ENCODE measurements around the gene SUCLA2.
"Not testable (repeated sequence)": the region's sequence is repeated elsewhere in the genome, so short reads cannot be mapped to it uniquely, and the experiment has no call there.

SUCLA2 gene

DNA sequence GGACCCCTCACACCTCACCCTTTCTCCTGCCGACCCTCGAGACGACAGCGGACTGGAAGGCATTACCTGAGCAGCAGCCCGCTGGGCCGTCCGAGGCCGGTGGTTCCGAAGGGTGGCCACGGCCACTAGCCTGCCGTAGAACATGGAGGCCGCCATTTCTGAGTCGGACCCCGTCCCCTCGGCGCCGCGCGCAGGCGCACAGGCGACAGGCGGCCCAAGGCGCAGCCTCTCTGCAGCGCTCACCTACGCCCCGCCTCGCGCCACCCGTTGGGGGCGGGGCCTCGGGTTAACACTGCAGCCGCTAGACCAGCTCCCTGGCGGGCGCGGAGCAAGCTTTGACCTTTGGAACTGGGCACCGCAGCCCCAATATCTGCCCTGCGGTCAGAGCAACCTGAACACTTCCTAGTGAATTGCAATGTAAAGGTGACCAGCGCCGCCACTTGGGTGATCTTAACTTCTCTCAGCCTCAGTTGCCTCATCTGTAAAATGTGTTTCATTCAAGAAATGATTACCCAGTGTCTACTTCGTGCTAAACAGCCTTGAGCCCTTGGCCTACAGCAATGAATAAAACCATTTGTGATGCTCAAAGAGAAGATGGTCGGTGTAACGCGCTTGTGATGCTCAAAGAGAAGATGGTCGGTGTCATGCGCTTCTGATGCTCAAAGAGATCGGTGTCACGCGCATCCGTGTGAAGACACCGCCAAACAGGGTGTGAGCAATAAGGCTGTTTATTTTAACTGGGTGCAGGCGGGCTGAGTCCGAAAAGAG is at the start of gene SUCLA2:
Gene SUCLA2, minus strand, starts transcription at position 160 of the 768 bp plus-strand sequence. Its CDS starts 4 bp downstream, at position 156.
- peak; percentile 90 to 91 for DNase-seq

DNA sequence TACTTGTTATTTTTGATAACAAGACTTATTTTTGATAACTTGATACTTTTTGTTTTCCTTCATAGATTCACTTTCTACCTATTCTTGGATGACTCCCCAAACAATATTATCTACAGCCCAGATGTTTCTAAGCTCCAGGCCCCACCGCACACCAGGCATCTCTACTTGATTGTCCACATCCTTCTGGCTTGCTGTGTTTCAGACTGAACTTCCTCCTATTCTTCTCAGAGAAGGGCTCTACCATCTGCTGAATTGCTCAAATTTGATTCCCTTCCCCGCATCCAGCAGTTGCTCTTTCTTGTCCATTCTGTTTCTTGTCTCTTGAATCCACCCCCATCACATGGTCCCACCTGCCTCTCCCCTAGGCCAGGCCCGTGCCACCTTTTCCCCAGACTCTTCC is 49.5 kb upstream of the SUCLA2 start:
- no peak for DNase-seq

DNA sequence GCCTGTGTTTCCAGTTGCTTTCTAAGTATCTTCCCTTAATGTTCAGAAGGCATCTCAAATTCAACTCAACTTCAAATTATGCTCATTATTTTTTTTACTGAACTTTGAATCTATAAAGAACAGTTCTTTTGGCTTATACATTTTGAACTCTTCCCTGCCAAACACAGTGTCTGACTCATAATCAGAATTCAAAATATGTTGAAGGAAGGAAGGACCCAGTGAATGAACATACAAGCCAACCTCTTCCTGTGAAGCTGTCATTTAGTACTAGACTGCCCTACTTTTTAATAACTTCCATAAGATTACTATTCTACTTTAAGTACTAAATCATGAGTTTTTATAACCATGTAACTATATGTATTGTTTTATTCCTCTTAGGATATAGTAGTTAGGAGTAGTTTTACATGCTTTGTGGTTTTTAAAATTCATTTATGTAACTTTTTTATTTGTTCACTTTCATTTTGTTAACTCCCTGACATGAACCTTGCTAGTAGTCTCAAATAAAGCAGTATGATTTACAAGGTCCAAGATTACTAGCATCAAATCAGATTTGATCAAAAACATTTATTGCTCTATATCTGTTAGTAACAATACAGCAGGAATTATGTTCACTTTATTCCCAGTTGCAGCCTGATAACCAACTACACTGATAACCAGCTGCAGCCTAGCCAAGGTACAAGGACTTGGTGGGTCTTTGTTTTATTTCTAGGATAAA is 42.9 kb upstream of the SUCLA2 start:
- DNase-seq, result peak in 1 of 2 donors; percentile 7

DNA sequence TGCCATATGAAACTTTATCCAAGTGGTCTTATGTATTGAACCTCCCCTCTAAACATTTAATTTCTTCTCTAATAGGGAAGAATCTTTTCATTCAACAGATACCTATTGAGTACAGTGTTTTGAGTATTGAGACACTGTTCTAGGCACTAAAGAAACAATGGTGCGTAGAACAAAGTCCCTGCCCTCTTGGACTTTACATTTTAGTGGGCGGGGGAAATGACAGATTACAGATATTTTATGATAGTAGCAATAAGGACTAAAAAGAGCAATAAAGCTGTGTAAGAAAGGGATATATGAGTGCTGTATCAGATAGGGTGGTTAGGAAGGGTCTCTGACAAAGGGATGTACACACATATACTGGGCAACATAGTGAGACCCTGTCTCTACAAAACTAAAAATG is 41.8 kb upstream of the SUCLA2 start:
- DNase-seq, result no peak

DNA sequence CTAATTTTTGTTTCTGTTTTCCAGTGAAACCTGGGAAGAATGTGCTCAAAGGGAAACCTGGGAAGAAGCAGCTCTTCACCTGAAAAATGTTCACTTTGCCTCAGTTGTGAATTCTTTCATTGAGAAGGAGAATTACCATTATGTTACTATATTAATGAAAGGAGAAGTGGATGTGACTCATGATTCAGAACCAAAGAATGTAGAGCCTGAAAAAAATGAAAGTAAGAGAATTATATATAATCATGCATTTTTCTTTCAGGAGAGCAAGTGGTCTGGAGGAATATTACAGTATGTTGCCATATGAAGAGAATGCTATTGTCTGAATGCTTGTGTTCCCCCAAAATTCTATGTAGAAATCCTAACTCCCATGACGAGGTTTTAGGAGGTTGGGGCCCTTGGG is 39.8 kb upstream of the SUCLA2 start:
- DNase-seq, result no peak

DNA sequence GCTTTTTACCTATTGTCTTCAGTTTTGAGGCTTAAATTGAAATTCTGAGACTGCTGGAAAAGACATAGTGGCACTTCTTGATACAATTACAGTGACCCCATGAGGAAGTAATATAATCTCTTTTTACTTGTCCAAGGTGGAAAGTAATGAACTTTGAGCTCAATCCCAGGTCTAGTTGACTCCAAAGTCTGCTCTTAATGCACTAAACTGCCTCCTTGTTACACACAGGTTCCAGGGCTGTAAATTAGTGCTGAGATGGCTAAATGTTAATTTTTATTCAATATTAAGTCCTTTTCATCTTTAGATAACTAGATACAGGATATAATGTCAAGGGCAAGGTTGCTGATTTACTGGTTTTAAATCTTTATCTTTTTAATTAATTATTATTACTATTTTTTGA is 39.0 kb upstream of the SUCLA2 start:
- DNase-seq, result no peak

DNA sequence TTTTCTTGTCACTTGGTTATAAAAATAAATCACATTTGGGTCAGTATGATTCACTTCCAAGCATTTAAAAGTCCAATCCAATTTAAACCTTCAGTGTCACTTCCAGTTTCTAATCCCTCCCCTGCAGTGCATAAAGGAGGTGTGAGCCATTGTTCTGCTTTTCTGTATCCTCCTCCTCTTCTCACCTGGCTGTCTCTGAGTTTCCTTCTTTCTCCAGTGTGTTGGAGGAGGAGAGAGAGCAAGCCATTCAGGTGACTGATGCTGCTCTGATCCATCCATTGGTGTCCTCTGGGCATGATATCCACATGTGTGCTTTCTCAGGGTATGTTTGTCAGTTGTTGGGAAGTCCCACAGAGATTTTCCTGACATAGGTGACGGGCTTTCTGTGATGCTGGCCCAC is 37.7 kb upstream of the SUCLA2 start:
- DNase-seq, result peak in 1 of 2 donors; percentile 1

DNA sequence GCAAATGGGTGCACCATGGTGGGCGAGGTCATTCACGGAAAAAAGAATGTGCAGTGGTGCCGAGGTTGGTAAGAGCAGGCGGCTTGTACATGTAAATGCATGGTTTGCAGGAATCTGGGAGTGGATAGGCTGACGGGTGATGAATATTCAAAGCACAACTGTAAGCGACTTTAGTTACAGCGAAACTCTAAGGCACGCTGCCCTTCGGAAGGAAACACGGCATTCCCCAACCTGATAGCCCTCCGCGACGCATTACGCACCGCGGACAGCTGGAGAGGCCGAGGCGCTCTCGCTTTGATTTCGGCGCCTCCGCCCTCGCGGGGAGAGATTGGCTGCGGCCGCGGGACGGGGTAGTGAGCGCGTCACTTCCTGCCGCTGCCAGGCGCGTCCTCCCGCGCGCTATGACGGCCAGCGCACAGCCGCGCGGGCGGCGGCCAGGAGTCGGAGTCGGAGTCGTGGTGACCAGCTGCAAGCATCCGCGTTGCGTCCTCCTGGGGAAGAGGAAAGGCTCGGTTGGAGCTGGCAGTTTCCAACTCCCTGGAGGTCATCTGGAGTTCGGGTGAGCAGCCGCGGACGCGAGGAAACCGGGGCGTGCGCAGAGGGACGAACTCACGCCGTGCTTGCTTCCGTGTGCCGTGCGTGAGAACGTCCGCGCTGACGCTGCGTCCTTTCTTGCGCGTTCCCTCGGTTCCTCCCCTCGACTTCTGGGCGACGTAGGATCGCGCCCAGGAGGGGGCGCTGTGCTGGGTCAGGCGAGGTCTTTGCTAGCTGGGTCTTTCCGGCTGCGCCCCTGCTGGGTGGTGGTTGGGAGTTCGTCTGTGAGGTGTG is 36.5 kb upstream of the SUCLA2 start, which contains the start of gene NUDT15:
Gene NUDT15, plus strand, starts transcription at position 381 of the 828 bp plus-strand sequence. Its CDS starts 21 bp downstream, at position 402.
- DNase-seq, result peak; percentile 95 to 97

DNA sequence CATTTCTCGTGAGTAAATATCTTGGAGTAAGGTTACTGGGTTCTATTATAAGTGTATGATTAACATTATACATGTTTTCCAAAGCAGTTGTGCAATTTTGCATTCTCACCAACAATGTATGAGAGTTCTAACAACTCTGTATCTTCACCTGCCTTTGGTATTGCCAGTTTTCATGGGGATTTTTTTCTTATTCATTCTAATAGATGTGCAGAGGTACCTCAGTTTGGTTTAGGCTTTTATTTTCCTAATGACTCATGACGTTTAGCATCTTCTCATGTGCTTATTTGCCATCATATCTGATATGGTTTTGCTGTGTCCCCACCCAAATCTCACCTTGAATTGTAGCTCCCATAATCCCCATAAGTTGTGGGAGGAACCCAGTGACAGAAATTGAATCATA is 28.8 kb upstream of the SUCLA2 start:
- DNase-seq, result no peak

DNA sequence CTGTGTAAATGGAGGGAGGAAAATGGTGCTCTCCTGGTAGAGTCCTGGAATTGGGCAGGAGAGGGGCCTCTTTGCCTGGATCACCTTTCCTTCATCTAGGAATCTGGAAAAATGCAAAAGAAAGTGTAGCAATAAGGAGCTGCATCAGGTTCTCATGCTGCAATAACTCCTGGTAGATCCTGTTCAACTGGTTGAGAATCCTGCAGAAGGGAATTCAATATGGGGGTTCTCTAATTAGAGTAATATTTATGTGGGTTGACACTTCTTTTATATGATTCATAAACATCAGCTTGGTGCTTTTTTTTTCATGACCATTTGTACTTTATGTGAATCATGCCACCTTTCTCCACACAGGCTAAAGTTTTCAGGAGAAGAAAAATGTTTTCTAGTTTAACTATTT is 27.0 kb upstream of the SUCLA2 start:
- no peak for DNase-seq

DNA sequence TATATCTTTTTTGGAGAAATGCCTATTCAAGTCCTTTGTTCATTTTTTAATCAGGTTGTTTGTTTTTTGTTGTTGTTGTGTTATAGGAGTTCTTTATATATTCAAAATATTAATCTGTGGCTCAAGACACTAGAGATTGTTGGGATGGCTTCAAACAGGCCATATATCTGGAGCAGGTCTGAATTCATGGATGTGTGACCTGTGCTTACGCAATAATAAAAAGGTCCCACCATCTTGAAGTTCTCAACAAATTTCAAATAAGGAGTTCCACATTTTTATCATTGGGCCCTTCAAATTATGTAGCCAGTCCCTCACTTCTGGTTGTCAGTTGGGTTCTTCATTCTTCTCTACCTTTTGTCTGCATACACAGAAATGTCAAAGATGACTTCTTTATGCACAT is 18.7 kb upstream of the SUCLA2 start:
- DNase-seq, result no peak

DNA sequence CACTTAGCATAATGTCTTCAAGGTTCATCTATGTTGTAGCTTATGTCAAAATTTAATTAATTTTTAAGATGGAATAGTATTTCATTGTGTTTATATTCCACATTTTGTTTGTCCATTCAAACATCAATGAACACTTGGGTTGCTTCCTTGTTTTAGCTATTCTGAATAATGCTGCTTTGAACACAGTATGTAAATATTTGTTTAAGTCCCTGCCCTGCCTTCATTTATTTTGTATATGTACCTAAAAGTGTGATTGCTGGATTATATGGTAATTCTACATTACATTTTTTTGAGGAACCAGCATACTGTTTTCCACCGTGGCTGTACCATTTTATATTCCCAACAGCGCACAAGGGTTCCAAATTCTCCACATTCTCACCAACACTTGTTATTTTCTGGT is 17.6 kb upstream of the SUCLA2 start:
- DNase-seq, result no peak

DNA sequence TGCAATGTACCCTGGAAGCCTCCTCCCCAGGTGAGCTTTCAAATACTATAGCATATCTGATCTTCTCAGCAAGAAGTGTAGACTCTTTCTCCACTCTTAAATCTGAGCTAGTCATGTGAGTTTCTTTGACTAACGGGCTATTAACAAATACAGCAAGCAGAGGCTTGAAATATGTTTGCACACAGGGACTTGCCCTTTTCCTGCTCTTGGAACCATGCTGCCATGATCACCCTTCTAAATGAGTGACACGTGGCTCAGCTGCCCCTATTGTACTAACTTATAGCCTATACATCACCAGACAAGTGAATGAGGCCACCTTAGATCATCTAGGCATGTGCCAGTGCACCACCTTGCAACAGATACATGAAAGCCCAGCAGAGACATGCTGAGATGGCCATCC is 13.3 kb upstream of the SUCLA2 start:
- DNase-seq, result no peak

DNA sequence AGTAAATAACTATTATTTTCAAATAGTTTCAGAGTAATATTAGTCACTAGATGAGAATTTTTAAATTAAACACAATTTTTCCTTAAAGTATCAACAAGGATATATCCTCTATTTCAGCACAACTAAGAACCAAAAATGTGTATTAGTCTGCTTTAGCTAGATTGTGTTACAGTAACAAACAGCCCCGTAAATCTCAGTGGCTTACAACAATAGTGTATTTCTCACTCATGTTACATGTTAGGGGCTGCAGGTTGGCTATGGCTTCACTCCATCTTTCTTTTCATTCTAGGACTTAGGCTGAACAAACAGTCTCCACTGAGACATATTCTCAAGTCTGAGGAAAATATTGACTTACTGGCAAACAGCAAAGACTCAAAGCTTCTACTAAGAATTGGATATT is 11.6 kb upstream of the SUCLA2 start:
- no peak for DNase-seq

DNA sequence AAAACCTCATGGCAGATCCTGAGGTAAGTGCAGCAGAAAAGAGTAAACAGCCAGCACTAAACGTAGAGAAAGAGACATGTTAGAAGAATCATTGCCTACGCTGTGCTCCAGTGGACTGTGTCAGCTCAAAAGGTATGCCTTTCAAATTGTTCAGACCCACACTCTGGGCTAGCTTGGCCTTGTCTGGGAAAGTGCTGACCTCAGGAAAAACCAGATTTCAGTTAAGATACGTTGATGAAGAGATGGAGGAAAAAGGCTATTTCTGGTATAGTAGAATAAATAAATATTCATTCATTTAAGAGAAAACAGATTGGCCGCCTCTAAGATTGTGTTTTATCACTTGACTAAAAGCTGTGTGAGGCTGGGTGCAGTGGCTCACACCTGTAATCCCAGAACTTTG is 9.6 kb upstream of the SUCLA2 start:
- DNase-seq, result no peak

DNA sequence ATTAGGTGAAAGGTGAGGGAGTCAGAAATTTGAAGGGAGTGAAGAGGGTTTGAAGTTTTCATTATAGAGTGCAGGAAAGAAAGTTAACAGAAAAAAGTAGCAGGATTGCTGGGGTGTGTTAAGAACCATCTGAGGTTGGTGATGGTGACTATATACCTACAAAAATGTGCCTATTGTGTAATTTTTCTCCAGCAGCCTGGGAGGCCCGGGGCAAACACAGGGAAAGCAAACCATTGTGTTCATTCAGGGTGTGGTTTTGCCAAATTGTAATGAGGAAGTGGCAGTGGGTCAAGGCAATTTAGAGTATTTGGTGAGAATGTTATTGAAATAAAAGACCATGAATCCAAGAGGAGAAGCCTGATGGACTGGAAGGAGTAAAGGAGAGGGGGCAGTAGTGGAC is 8.2 kb upstream of the SUCLA2 start:
- DNase-seq, result no peak

DNA sequence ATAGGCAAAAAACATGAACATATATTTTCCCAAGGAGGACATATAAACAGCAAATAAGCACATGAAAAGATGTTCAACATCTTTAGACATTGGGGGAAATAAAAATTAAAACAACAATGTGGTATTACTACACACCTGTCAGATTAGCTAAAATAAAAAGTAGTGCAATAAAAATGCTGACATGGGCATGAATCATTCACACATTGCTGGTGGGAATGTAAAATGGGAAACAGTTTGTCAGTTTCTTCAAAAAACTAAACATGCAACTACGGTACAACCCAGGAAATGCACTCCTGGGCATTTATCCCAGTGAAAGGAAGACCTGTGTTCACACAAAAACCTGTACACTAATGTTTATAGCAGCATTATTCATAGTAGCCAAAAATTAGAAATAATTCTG is 5.3 kb upstream of the SUCLA2 start:
- DNase-seq, result no peak

DNA sequence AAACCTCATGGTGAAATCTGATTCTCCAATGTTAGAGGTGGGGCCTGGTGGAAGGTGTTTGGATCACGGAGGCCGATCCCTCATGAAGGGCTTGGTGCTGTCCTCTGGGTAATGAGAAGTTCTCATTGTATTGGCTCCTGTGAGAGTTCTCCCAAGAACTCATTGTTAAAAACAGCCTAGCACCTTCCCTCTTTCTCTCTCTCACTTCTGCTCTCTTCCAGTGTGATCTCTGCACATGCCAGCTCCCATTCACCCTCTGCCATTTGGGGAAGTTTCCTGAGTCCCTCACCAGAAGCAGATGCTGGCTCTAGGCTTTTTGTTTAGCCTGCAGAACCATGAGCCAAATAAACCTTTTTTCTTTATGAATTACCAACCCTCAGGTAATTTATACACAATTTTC is 3.1 kb upstream of the SUCLA2 start:
- DNase-seq, result no peak

DNA sequence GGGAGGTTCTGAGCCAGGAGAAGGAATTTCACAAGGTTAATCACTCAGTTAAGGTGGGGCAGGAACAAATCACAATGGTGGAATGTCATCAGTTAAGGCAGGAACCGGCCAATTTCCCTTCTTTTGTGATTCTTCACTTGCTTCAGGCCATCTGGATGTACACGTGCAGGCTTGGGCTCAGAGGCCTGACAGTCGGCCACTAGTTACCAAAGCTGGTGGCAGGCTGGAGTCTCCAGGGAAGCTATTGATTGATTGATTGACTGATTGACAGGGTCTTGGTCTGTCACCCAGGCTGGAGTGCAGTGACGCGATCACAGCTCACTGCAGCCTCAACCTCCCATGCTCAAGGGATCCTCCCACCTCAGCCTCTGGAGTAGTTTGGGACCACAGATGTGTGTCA is 926 bp upstream of the SUCLA2 start:
- DNase-seq, result not testable (repeated sequence)

DNA sequence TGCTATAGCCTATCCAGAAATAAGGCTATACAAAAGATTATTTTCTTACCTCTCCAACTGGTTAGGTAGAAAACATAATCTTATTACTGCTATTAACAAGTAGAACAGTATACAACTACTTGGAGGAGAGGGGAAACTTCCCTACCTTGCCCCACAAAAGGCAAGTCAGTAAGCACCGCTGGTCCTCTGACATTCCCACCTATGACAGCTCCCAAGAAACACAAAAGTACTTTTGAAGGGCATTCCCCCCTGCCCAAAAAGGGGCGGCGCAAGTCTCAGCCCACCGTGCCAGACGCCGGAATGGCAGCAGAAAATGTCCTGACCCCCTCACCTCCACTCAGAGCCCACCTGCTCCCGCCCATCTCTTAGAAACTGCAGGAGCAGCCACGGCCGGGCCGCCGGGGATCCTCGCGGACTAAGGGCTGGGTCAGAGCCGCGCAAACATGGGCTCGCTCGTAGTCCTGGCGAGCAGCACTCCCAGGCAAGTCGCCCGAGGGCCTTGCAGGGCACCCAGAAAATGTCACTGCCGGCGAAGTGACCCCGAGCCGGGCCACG is 437 bp downstream of the SUCLA2 start:
- DNase-seq, result no peak

DNA sequence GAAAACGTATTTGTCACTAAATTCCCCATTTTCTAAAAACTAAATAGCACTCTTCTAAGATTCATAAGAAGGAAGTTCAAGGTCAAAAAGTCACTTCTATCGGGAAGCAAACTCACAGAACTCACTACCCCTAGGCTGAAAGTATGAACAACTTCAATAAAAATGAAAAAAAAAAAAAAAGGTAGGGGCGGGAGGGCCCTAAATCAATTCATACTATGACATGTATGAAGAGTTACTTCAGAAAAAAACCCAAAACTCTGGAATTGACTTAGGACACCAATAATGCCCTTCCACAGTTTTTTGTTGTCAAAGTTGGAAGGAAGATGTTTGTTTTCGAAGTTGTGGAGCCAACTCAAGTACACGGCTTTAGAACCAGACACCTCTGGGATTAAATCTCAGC is 1.1 kb downstream of the SUCLA2 start:
- peak in 1 of 2 donors; percentile 1 for DNase-seq

DNA sequence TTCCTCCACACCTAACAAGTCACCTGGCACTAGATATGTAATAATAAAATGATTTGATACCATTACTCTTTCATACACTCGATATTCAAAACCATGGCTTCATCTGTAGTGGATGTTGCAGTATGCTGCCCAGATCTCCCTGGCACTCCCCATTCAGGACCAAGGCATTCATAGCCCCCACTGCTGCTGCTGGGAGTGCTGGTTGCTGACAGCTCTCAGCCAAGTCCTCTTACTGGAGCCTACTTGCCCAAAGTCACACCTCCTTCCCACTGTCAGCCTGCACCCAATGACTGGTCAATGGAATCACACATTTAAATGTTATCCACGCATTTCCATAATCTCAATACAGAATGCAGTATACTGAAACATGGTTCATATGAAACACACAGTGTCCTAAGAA is 3.7 kb downstream of the SUCLA2 start:
- DNase-seq, result no peak

DNA sequence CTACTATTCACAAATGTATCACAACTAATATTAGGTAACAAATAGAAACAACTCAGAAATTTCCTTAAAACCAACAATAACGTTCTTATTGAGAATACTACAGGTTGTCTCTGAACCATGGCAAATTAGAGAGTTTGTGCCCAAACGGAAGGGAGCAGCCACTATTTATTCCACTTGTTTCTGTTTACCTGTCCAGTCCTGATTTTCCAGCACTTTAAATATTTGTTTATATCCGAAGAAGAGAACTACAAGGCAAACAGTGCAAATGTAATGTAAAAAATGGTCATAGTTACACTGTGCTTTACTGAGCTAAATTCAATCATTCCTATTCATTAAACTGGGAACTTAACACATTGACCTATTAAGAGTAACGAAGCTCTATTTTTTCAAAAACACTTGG is 9.2 kb downstream of the SUCLA2 start:
- DNase-seq, result no peak
